GM13976 (cell line): ENCODE results near the gene PINK1.

Experiments used
- DNase-seq: peaks from one replicate; pipeline ENCODE4 v3.0.0; 2012; ENCODE audit warnings: low spot score
- CTCF ChIP-seq: IDR thresholded peaks from 2 replicates; pipeline ENCODE4 v1.5.1; 2012; ENCODE audit warnings: borderline replicate concordance, mild to moderate bottlenecking; ENCODE audit not compliant: insufficient read depth; ENCODE audit errors: extremely low read depth, missing control alignments, control extremely low read depth
- in situ Hi-C: fragments of 300-500 bp; cut with MboI; formaldehyde crosslinking; loops from one replicate; pipeline ENCODE4 v1.12.0; 2022; ENCODE audit warnings: low sequenced_read_pairs, mixed read lengths, inconsistent platforms; ENCODE audit not compliant: unreplicated experiment

The PINK1 gene

GRCh38 chr1:20695515-20695914 lies 62.3 kb downstream of the PINK1 start:
- TF ChIP-seq CTCF, result no peak
- in situ Hi-C loops, result loop anchor here (10.0 kb wide), 1 partner anchor 499 kb away; no protein-coding TSS in a partner anchor
- DNase-seq, result no peak

GRCh38 chr1:20696397-20697333 lies 63.4 kb downstream of the PINK1 start:
- in situ Hi-C loops, result loop anchor here (10.0 kb wide), 1 partner anchor 498 kb away; no protein-coding TSS in a partner anchor
- DNase-seq, result peak; percentile 93
- peak; percentile 91 for TF ChIP-seq CTCF

- in situ Hi-C loops, result loop anchor here (10.0 kb wide), 1 partner anchor 497 kb away; no protein-coding TSS in a partner anchor
- no peak for TF ChIP-seq CTCF
- no peak for DNase-seq
Observed at GRCh38 chr1:20697563-20697962, 64.3 kb downstream of the PINK1 start.

- in situ Hi-C loops, result loop anchor here (10.0 kb wide), 1 partner anchor 496 kb away; no protein-coding TSS in a partner anchor
- no peak for DNase-seq
- no peak for TF ChIP-seq CTCF
Observed at GRCh38 chr1:20698195-20698910, 65.1 kb downstream of the PINK1 start.

- in situ Hi-C loops, result loop anchor here (10.0 kb wide), 1 partner anchor 495 kb away; no protein-coding TSS in a partner anchor
- DNase-seq, result no peak
- TF ChIP-seq CTCF, result no peak
Observed at GRCh38 chr1:20699558-20699957, 66.3 kb downstream of the PINK1 start.

- in situ Hi-C loops, result no loop called here
- no peak for TF ChIP-seq CTCF
Observed at GRCh38 chr1:20700636-20701215, 67.5 kb downstream of the PINK1 start.

More at GRCh38 chr1:20700636-20701215, 67.5 kb downstream of the PINK1 start:
- no peak for DNase-seq
